H1 (cell line): ENCODE data around the gene SNRPA1.

Experiments
- BCL11A ChIP-seq, 2 experiments: IDR thresholded peaks; one replicate each; pipeline ENCODE4 v1.6.1; 2011; ENCODE audit warnings: low read depth in 2 of 2, low read length in 2 of 2, mild to moderate bottlenecking in 2 of 2
- CHD2 ChIP-seq: IDR thresholded peaks from 2 replicates; pipeline ENCODE4 v1.6.1; 2012; ENCODE audit warnings: low read length, improper control_type of control experiment
- CTCF ChIP-seq, 3 experiments: IDR thresholded peaks; 1 replicate in 2 of 3; 2 replicates in 1 of 3; pipeline versions ENCODE4 v1.5.1 to v1.6.1; 2011; ENCODE audit warnings: low read length in 3 of 3, mild to moderate bottlenecking in 3 of 3, inconsistent platforms in 2 of 3, low read depth in 1 of 3, moderate library complexity in 1 of 3; ENCODE audit not compliant: insufficient read depth in 1 of 3; ENCODE audit errors: control extremely low read depth in 1 of 3
- JUND ChIP-seq: IDR thresholded peaks from 2 replicates; pipeline ENCODE4 v1.6.1; 2011; ENCODE audit warnings: mild to moderate bottlenecking, improper control_type of control experiment, low read length
- MAFK ChIP-seq: IDR thresholded peaks from 2 replicates; pipeline ENCODE4 v1.6.1; 2012; ENCODE audit warnings: low read depth, mild to moderate bottlenecking, improper control_type of control experiment, low read length
- POLR2A ChIP-seq, 2 experiments: IDR thresholded peaks; 1 replicate in 1 of 2; 2 replicates in 1 of 2; pipeline ENCODE4 v1.6.1; 2011; ENCODE audit warnings: low read depth in 2 of 2, low read length in 2 of 2, mild to moderate bottlenecking in 2 of 2; ENCODE audit errors: control extremely low read depth in 1 of 2
- POLR2AphosphoS5 ChIP-seq: IDR thresholded peaks from 2 replicates; pipeline ENCODE4 v1.6.1; 2011; ENCODE audit warnings: low read depth, low read length
- RFX5 ChIP-seq: IDR thresholded peaks from 2 replicates; pipeline ENCODE4 v1.6.1; 2011; ENCODE audit warnings: low read depth, low read length, improper control_type of control experiment, borderline replicate concordance
- SP1 ChIP-seq: IDR thresholded peaks from 2 replicates; pipeline ENCODE4 v1.6.1; 2011; ENCODE audit warnings: low read depth, low read length
- TEAD4 ChIP-seq: IDR thresholded peaks from 2 replicates; pipeline ENCODE4 v1.6.1; 2012; ENCODE audit warnings: low read depth, low read length, inconsistent platforms, mixed read lengths
- TF ChIP-seq, protein P1 (sequence below): IDR thresholded peaks from 2 replicates; pipeline ENCODE4 v1.6.1; 2012; ENCODE audit warnings: inconsistent platforms
- TF ChIP-seq, protein P2 (sequence below): IDR thresholded peaks from 2 replicates; pipeline ENCODE4 v1.6.1; 2011; ENCODE audit warnings: low read depth, mild to moderate bottlenecking, low read length; ENCODE audit not compliant: insufficient read depth

DNA sequence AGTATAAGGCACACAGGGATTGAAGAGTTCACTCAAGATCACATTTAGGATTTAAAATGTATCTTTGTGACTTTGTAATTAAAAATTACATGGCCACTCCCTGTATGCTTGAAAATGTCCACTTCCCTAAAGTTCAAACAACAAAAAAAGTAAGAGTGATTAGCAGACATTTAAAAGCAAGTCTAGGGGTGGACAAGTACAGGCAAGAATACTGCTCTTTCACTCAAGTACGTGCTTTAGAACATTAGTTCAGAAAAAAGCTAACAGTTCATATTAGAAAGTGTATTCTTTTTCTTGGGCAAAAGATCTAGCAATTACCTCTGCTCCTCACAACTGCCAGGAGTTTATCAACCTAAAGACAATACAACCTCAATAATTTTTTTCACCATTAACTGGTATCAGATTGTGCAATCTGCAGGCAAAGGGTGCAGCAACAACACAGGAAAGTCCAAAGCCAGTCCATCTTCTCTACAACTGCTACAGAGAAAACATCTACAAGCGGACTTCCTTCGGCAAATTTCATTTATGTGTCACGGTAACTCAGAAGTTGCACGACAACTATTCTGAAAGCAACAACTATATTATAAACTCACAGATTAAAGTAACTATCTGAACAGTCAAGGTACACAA, 61.3 kb downstream of the SNRPA1 start:
- TF ChIP-seq, protein P1, sequence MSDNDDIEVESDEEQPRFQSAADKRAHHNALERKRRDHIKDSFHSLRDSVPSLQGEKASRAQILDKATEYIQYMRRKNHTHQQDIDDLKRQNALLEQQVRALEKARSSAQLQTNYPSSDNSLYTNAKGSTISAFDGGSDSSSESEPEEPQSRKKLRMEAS: no peak
- TF ChIP-seq RFX5 (no peak), POLR2AphosphoS5 (no peak), SP1 (no peak), CTCF (IDR thresholded peaks at IDR 0.05; ENCODE audit: control extremely low read depth in 1 of 3, insufficient read depth in 1 of 3, low read depth in 1 of 3, low read length in 3 of 3) (no peak), MAFK (no peak), TEAD4 (no peak), BCL11A (IDR thresholded peaks at IDR 0.05; ENCODE audit: low read depth in 2 of 2, low read length in 2 of 2) (no peak), CHD2 (no peak), POLR2A (IDR thresholded peaks at IDR 0.05; ENCODE audit: control extremely low read depth in 1 of 2, low read depth in 2 of 2, low read length in 2 of 2) (no peak), JUND (no peak)
- TF ChIP-seq, protein P2, sequence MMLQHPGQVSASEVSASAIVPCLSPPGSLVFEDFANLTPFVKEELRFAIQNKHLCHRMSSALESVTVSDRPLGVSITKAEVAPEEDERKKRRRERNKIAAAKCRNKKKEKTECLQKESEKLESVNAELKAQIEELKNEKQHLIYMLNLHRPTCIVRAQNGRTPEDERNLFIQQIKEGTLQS: no peak
